Neural cell (in vitro differentiated cells): ENCODE results near the gene OR4N2. TPM values are rescaled to one million over a fixed set of nuclear protein-coding genes. Genes with fewer than 3 reads are reported as not detected.

Experiments
- H2AFZ ChIP-seq: fragments of 200-600, 300-800 bp; sonication (generic), shearing (Covaris generic); 2 replicates; pipeline ENCODE4 v1.6.0; 2014; ENCODE audit warnings: low read depth, mild to moderate bottlenecking, antibody characterized with exemption, low read length, moderate library complexity
- H3F3A ChIP-seq: fragments of 200-600 bp; shearing (Covaris generic); 2 replicates; pipeline ENCODE4 v1.6.1; 2016; ENCODE audit warnings: mild to moderate bottlenecking, moderate library complexity, mixed read lengths, antibody characterized with exemption, low read length; ENCODE audit not compliant: insufficient read depth, poor library complexity, severe bottlenecking
- H3K27ac ChIP-seq: fragments of 200-600, 300-800 bp; sonication (generic), shearing (Covaris generic); 2 replicates; pipeline ENCODE4 v1.5.1; 2014; ENCODE audit warnings: mild to moderate bottlenecking, low read length, moderate library complexity
- H3K27me3 ChIP-seq: fragments of 300-800, 200-600 bp; sonication (generic), shearing (Covaris generic); 2 replicates; pipeline ENCODE4 v1.6.0; 2014; ENCODE audit warnings: mild to moderate bottlenecking, low read depth, low read length, moderate library complexity; ENCODE audit not compliant: insufficient read depth
- H3K36me3 ChIP-seq: fragments of 300-800, 200-600 bp; sonication (generic), shearing (Covaris generic); 2 replicates; pipeline ENCODE4 v1.5.1; 2014; ENCODE audit warnings: mild to moderate bottlenecking, antibody characterized with exemption, low read length, moderate library complexity; ENCODE audit not compliant: insufficient read depth
- H3K4me2 ChIP-seq: fragments of 300-800, 200-600 bp; sonication (generic), shearing (Covaris generic); 2 replicates; pipeline ENCODE4 v1.6.0; 2014; ENCODE audit warnings: mild to moderate bottlenecking, low read length
- H3K4me3 ChIP-seq: fragments of 300-800, 200-600 bp; sonication (generic), shearing (Covaris generic); 2 replicates; pipeline ENCODE4 v1.5.1; 2014; ENCODE audit warnings: mild to moderate bottlenecking, low read length, moderate library complexity
- H3K79me2 ChIP-seq: fragments of 200-600 bp; shearing (Covaris generic); replicated peaks from 2 replicates; pipeline ENCODE4 v1.6.0; 2014; ENCODE audit warnings: mild to moderate bottlenecking, low read length, moderate library complexity; ENCODE audit not compliant: insufficient read depth
- H3K9ac ChIP-seq: fragments of 300-800, 200-600 bp; sonication (generic), shearing (Covaris generic); 2 replicates; pipeline ENCODE4 v1.6.1; 2016; ENCODE audit warnings: mild to moderate bottlenecking, low read length, mixed read lengths
- H3K9me2 ChIP-seq: fragments of 200-600 bp; shearing (Covaris generic); 2 replicates; pipeline ENCODE4 v1.6.1; 2016; ENCODE audit warnings: mild to moderate bottlenecking, low read length, mixed read lengths; ENCODE audit not compliant: insufficient read depth
- H3K9me3 ChIP-seq: fragments of 200-600, 300-800 bp; sonication (generic), shearing (Covaris generic); 2 replicates; pipeline ENCODE4 v1.6.1; 2016; ENCODE audit warnings: mild to moderate bottlenecking, mixed run types, low read length, moderate library complexity, mixed read lengths
- H4K20me1 ChIP-seq: fragments of 200-600 bp; shearing (Covaris generic); 2 replicates; pipeline ENCODE4 v1.6.1; 2016; ENCODE audit warnings: mild to moderate bottlenecking, mixed run types; ENCODE audit not compliant: insufficient read depth
- CTCF ChIP-seq: fragments of 450-650 bp; IDR thresholded peaks from 2 replicates; pipeline ENCODE4 v1.5.1; 2014; ENCODE audit warnings: antibody characterized with exemption, mild to moderate bottlenecking, moderate library complexity; ENCODE audit not compliant: poor library complexity, severe bottlenecking
- EP300 ChIP-seq: fragments of 450-650 bp; conservative IDR thresholded peaks from 2 replicates; pipeline ENCODE4 v1.6.1; 2014; ENCODE audit warnings: antibody characterized with exemption, mild to moderate bottlenecking, moderate library complexity; ENCODE audit not compliant: poor library complexity, severe bottlenecking
- EZH2 ChIP-seq: fragments of 200-600, 300-800 bp; shearing (Covaris generic), sonication (generic); IDR thresholded peaks from 2 replicates; pipeline ENCODE4 v1.6.1; 2014; ENCODE audit warnings: antibody characterized with exemption, low read length, borderline replicate concordance, mild to moderate bottlenecking; ENCODE audit not compliant: insufficient read depth, poor library complexity, severe bottlenecking
- MXI1 ChIP-seq: fragments of 450-650 bp; conservative IDR thresholded peaks from 2 replicates; pipeline ENCODE4 v1.6.1; 2014; ENCODE audit warnings: antibody characterized with exemption, mild to moderate bottlenecking; ENCODE audit not compliant: poor library complexity, severe bottlenecking
- POLR2AphosphoS5 ChIP-seq: IDR thresholded peaks from 2 replicates; pipeline ENCODE4 v1.6.1; 2012
- RAD21 ChIP-seq: fragments of 450-650 bp; conservative IDR thresholded peaks from 2 replicates; pipeline ENCODE4 v1.6.1; 2014; ENCODE audit warnings: antibody characterized with exemption, mild to moderate bottlenecking, moderate library complexity
- SMC3 ChIP-seq: fragments of 450-650 bp; conservative IDR thresholded peaks from 2 replicates; pipeline ENCODE4 v1.6.1; 2014; ENCODE audit warnings: antibody characterized with exemption, mild to moderate bottlenecking, moderate library complexity; ENCODE audit not compliant: poor library complexity
- TAF1 ChIP-seq: IDR thresholded peaks from 2 replicates; pipeline ENCODE4 v1.6.1; 2012; ENCODE audit warnings: low read depth
- polyA plus RNA-seq: library from polyadenylated mRNA; depleted of rRNA; stranded (reverse); fragments of >200 nt; gene quantifications from 2 replicates; pipeline ENCODE4 v1.2.3, GENCODE V29; 2014
- TF ChIP-seq, protein P1 (sequence below): IDR thresholded peaks from 2 replicates; pipeline ENCODE4 v1.6.1; 2012; ENCODE audit warnings: borderline replicate concordance

Gene OR4N2
- polyA plus RNA-seq, 1 donor from 2014 or later: not detected

GRCh38 chr14:19823178-19823577 lies 19.6 kb downstream of the OR4N2 start:
- no peak overlapping the region for H3K4me3 ChIP-seq
- no peaks in the 10 kb centered on the region for H3K9me3 ChIP-seq
- no peak for TF ChIP-seq SMC3
- TF ChIP-seq RAD21: no peak
- no peak for TF ChIP-seq POLR2AphosphoS5
- no peak for TF ChIP-seq CTCF
- TF ChIP-seq, protein P1, sequence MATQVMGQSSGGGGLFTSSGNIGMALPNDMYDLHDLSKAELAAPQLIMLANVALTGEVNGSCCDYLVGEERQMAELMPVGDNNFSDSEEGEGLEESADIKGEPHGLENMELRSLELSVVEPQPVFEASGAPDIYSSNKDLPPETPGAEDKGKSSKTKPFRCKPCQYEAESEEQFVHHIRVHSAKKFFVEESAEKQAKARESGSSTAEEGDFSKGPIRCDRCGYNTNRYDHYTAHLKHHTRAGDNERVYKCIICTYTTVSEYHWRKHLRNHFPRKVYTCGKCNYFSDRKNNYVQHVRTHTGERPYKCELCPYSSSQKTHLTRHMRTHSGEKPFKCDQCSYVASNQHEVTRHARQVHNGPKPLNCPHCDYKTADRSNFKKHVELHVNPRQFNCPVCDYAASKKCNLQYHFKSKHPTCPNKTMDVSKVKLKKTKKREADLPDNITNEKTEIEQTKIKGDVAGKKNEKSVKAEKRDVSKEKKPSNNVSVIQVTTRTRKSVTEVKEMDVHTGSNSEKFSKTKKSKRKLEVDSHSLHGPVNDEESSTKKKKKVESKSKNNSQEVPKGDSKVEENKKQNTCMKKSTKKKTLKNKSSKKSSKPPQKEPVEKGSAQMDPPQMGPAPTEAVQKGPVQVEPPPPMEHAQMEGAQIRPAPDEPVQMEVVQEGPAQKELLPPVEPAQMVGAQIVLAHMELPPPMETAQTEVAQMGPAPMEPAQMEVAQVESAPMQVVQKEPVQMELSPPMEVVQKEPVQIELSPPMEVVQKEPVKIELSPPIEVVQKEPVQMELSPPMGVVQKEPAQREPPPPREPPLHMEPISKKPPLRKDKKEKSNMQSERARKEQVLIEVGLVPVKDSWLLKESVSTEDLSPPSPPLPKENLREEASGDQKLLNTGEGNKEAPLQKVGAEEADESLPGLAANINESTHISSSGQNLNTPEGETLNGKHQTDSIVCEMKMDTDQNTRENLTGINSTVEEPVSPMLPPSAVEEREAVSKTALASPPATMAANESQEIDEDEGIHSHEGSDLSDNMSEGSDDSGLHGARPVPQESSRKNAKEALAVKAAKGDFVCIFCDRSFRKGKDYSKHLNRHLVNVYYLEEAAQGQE: no peak
- no peak overlapping the region for H2AFZ ChIP-seq
- no peaks in the 10 kb centered on the region for H3K9me2 ChIP-seq
- no peaks in the 10 kb centered on the region for H4K20me1 ChIP-seq
- no peak overlapping the region for H3K9ac ChIP-seq
- no peak overlapping the region for H3K27ac ChIP-seq
- H3F3A ChIP-seq: no peaks in the 10 kb centered on the region
- no peak overlapping the region for H3K4me2 ChIP-seq
- H3K79me2 ChIP-seq: no peaks in the 10 kb centered on the region
- H3K36me3 ChIP-seq: no peaks in the 10 kb centered on the region
- H3K27me3 ChIP-seq: no peaks in the 10 kb centered on the region

DNA sequence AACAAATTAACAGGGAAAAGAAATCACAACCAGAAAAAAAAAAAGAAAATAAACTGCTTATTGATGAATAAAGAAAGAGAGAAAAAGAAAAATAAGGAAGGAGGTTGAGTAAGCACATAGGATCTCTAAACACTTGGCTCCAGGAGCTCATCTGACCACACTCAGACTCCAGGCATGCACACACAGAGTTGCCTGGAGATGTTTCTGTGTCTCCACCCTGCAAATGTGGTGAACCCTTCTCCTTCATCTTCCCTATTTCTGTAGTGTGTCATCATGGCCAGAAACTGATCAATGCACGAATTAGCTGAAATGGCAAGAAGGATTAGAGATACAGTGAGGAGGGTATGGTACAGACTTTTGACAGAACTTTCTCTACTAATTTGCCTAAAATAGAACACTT lies 20.2 kb downstream of the OR4N2 start:
- Histone ChIP-seq H4K20me1 (no peaks in the 10 kb centered on the region), H3K9me3 (no peaks in the 10 kb centered on the region)

More for the DNA sequence above, 20.2 kb downstream of the OR4N2 start:
- Histone ChIP-seq H3K27me3 (no peaks in the 10 kb centered on the region), H3K4me3 (no peak overlapping the region), H3K9me2 (no peaks in the 10 kb centered on the region), H3K4me2 (no peak overlapping the region), H3K36me3 (no peaks in the 10 kb centered on the region), H3K27ac (no peak overlapping the region), H2AFZ (no peak overlapping the region), H3K79me2 (no peaks in the 10 kb centered on the region), H3K9ac (no peak overlapping the region), H3F3A (no peaks in the 10 kb centered on the region)
- TF ChIP-seq EP300: no peak
- no peak for TF ChIP-seq RAD21
- TF ChIP-seq, protein P1: no peak
- TF ChIP-seq MXI1: no peak
- TF ChIP-seq TAF1: no peak
- TF ChIP-seq CTCF: no peak
- TF ChIP-seq POLR2AphosphoS5: no peak
- no peak for TF ChIP-seq SMC3
- no peak for TF ChIP-seq EZH2
